Osteoblast (primary cell): ENCODE measurements around the gene KCNC3. TPM values are rescaled to one million over a fixed set of nuclear protein-coding genes. Genes with fewer than 3 reads are reported as not detected.

Experiments used
- DNase-seq: peaks from one replicate; pipeline ENCODE4 v3.0.0; 2011; ENCODE audit warnings: low spot score, mixed read lengths; ENCODE audit not compliant: insufficient read length; ENCODE audit errors: missing footprints
- H2AFZ ChIP-seq: 2 replicates; pipeline ENCODE4 v1.6.0; 2011; ENCODE audit warnings: mild to moderate bottlenecking, low read length
- H3K27ac ChIP-seq: 2 replicates; pipeline ENCODE4 v1.5.1; 2011; ENCODE audit warnings: mild to moderate bottlenecking, low read depth, low read length, moderate library complexity
- H3K27me3 ChIP-seq: 2 replicates; pipeline ENCODE4 v1.6.0; 2012; ENCODE audit warnings: mild to moderate bottlenecking, control low read depth, inconsistent platforms, low read length, moderate library complexity; ENCODE audit not compliant: insufficient read depth
- H3K36me3 ChIP-seq: 2 replicates; pipeline ENCODE4 v1.5.1; 2011; ENCODE audit warnings: mild to moderate bottlenecking, low read length, control low read depth, moderate library complexity; ENCODE audit not compliant: insufficient read depth
- H3K4me1 ChIP-seq: 2 replicates; pipeline ENCODE4 v1.5.1; 2011; ENCODE audit warnings: mild to moderate bottlenecking, low read length, control low read depth, moderate library complexity; ENCODE audit not compliant: insufficient read depth
- H3K4me2 ChIP-seq: 2 replicates; pipeline ENCODE4 v1.6.0; 2011; ENCODE audit warnings: mild to moderate bottlenecking, low read length; ENCODE audit not compliant: insufficient read depth
- H3K4me3 ChIP-seq: fragments of 200-600 bp; sonication (generic); 3 replicates; pipeline ENCODE4 v1.5.1; 2012; ENCODE audit warnings: mild to moderate bottlenecking, low read length, inconsistent platforms; ENCODE audit not compliant: insufficient read depth
- H3K79me2 ChIP-seq: 2 replicates; pipeline ENCODE4 v1.6.0; 2012; ENCODE audit warnings: mild to moderate bottlenecking, low read length, control low read depth, inconsistent platforms; ENCODE audit not compliant: insufficient read depth
- H3K9me3 ChIP-seq: 2 replicates; pipeline ENCODE4 v1.5.1; 2011; ENCODE audit warnings: low read depth, low read length, control low read depth
- H4K20me1 ChIP-seq: 2 replicates; pipeline ENCODE4 v1.6.0; 2012; ENCODE audit warnings: mild to moderate bottlenecking, low read length, control low read depth; ENCODE audit not compliant: insufficient read depth
- total RNA-seq: library from RNA; depleted of rRNA; stranded (reverse); fragments of >200 nt; gene quantifications from 2 replicates; pipeline ENCODE4 v1.2.3, GENCODE V29; 2012
- TF ChIP-seq, protein P1 (sequence below): IDR thresholded peaks from 2 replicates; pipeline ENCODE4 v1.5.1; 2011; ENCODE audit warnings: mild to moderate bottlenecking, low read depth, low read length, moderate library complexity; ENCODE audit errors: extremely low read depth

Gene KCNC3
- total RNA-seq, 1 donor, result not detected

DNA sequence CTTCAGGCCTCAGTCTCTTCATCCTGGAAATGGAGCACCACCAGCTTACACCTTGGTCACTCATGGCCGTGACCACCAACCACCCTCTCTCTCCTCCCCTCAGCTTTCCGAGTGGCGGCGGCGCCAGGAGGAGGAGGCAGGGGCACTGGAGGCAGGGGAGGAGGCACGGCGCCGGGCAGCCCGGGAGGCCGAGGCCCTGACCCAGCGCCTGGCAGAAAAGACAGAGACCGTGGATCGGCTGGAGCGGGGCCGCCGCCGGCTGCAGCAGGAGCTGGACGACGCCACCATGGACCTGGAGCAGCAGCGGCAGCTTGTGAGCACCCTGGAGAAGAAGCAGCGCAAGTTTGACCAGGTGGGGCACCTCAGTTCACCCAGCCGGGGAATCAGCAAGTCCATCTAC, 47.7 kb downstream of the KCNC3 start:
- H3K36me3 ChIP-seq, result no peaks in the 10 kb centered on the region
- no peak overlapping the region for H2AFZ ChIP-seq
- DNase-seq, result no peak
- H3K9me3 ChIP-seq, result no peaks in the 10 kb centered on the region
- TF ChIP-seq, protein P1, sequence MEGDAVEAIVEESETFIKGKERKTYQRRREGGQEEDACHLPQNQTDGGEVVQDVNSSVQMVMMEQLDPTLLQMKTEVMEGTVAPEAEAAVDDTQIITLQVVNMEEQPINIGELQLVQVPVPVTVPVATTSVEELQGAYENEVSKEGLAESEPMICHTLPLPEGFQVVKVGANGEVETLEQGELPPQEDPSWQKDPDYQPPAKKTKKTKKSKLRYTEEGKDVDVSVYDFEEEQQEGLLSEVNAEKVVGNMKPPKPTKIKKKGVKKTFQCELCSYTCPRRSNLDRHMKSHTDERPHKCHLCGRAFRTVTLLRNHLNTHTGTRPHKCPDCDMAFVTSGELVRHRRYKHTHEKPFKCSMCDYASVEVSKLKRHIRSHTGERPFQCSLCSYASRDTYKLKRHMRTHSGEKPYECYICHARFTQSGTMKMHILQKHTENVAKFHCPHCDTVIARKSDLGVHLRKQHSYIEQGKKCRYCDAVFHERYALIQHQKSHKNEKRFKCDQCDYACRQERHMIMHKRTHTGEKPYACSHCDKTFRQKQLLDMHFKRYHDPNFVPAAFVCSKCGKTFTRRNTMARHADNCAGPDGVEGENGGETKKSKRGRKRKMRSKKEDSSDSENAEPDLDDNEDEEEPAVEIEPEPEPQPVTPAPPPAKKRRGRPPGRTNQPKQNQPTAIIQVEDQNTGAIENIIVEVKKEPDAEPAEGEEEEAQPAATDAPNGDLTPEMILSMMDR, result no peak
- no peaks in the 10 kb centered on the region for H3K27me3 ChIP-seq
- H3K79me2 ChIP-seq, result no peaks in the 10 kb centered on the region
- H3K4me3 ChIP-seq, result no peak overlapping the region
- no peaks in the 10 kb centered on the region for H3K4me1 ChIP-seq
- H3K4me2 ChIP-seq, result no peak overlapping the region
- no peaks in the 10 kb centered on the region for H4K20me1 ChIP-seq
- H3K27ac ChIP-seq, result no peak overlapping the region

DNA sequence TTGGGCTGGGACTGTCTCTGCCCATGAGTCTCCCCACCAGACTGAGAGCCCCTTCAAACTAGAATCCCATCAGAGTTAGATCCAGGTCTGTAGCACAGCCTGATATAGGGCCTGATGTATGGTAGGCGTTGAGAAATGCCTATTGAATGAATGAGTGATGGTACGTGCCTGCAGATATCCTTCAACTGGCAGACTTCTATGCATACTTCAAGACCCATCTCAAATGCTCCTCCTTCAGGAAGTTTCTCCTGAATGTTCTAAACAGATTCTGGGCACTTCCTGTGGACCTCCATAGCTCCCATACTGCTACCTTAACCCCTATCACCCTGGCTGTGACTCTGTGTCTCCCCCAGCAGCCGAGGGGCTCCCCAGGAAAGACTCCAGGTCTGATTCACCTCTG, 48.2 kb downstream of the KCNC3 start:
- Histone ChIP-seq H3K4me3 (no peak overlapping the region), H3K27me3 (no peaks in the 10 kb centered on the region), H4K20me1 (no peaks in the 10 kb centered on the region), H3K4me1 (no peaks in the 10 kb centered on the region), H3K79me2 (no peaks in the 10 kb centered on the region), H3K36me3 (no peaks in the 10 kb centered on the region), H3K27ac (no peak overlapping the region), H3K4me2 (no peak overlapping the region), H3K9me3 (no peaks in the 10 kb centered on the region), H2AFZ (no peak overlapping the region)
- TF ChIP-seq, protein P1, result no peak
- no peak for DNase-seq

DNA sequence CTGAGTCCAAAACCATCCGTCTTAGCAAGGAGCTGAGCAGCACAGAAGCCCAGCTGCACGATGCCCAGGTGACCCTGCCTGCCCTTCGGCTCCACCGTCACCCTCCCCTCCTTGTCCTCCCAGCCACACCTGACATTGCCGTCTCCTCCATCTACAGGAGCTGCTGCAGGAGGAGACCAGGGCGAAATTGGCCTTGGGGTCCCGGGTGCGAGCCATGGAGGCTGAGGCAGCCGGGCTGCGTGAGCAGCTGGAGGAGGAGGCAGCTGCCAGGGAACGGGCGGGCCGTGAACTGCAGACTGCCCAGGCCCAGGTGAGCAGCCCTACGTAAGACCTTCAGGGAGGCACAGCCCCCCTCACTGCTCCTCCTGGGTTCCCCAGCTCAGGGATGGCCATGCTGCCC, 49.1 kb downstream of the KCNC3 start:
- Histone ChIP-seq H3K27ac (no peak overlapping the region), H4K20me1 (no peaks in the 10 kb centered on the region), H3K27me3 (no peaks in the 10 kb centered on the region), H3K4me3 (no peak overlapping the region), H2AFZ (no peak overlapping the region), H3K36me3 (no peaks in the 10 kb centered on the region), H3K4me2 (no peak overlapping the region), H3K79me2 (no peaks in the 10 kb centered on the region), H3K9me3 (no peaks in the 10 kb centered on the region), H3K4me1 (no peaks in the 10 kb centered on the region)
- TF ChIP-seq, protein P1, result no peak
- DNase-seq, result no peak

DNA sequence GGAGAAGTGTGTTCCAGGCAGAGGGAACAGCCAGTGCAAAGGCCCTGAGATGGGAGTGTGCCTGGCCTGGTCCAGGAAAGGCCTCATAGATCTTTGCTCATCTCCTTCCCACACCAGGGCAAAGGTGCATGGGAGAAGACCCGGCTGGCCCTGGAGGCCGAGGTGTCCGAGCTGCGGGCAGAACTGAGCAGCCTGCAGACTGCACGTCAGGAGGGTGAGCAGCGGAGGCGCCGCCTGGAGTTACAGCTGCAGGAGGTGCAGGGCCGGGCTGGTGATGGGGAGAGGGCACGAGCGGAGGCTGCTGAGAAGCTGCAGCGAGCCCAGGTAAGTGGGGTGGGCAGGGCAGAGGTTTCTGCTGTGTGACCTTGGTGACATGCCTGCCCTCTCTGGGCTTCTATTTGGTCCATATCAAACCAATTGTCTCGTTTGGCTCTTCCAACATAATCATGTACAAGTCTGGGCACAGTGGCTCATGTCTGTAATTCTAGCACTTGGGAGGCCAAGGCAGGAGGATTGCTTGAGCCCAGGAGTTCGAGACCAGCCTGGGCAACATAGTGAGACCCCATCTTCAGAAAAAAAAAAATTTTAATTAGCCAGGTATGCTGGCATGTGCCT, 51.1 kb downstream of the KCNC3 start:
- H4K20me1 ChIP-seq, result no peaks in the 10 kb centered on the region
- no peaks in the 10 kb centered on the region for H3K4me1 ChIP-seq
- no peak for DNase-seq
- H3K4me2 ChIP-seq, result no peak overlapping the region
- TF ChIP-seq, protein P1, result no peak
- H3K79me2 ChIP-seq, result no peaks in the 10 kb centered on the region
- no peak overlapping the region for H3K4me3 ChIP-seq
- H2AFZ ChIP-seq, result no peak overlapping the region
- no peak overlapping the region for H3K27ac ChIP-seq
- no peaks in the 10 kb centered on the region for H3K9me3 ChIP-seq
- no peaks in the 10 kb centered on the region for H3K36me3 ChIP-seq
- no peaks in the 10 kb centered on the region for H3K27me3 ChIP-seq
